ENCODE results near the gene GCHFR. TPM values are rescaled to one million over a fixed set of nuclear protein-coding genes. Genes with fewer than 3 reads are reported as not detected.
A peak's percentile ranks its signal among the peaks of the same experiment; 100 is the strongest.

GCHFR gene
- total and polyA plus RNA-seq, 10 of the 15 experiments (the other 5 are each of a cell fraction or from before 2014, with no cell fraction given): 10.5 to 94.0 (median 35.3) TPM

DNA sequence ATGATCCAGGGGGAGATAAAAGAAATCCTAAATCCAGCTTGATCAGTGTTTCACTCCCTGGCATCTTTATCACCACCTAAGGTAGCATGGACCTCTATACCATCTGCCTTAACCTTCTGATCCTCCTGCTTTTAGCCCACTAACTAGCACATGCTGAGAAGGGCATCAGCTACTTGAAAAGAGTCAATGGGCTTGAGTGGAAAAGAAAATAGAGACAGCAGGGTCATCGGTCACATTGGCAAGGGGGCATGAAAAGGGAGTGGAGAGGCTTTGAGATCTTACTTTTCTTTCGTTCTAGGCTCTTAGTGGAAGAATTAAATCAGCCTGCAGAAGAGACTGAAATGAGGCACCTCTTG lies 42.8 kb downstream of the GCHFR start (continued):
- no peak for TF ChIP-seq SMARCA5 (IDR thresholded peaks at IDR 0.05)

GRCh38 chr15:40807028-40807887 lies 43.4 kb downstream of the GCHFR start, which contains the start of the genes DNAJC17 and ZFYVE19:
Gene DNAJC17, minus strand, starts transcription at chr15:40807473. Its CDS starts 27 bp downstream, at chr15:40807446.
Gene ZFYVE19, plus strand, starts transcription at chr15:40807089. Its CDS starts 501 bp downstream, at chr15:40807590.
- in situ Hi-C loops (cut with MboI) (no loop called here), intact Hi-C loops (cut with micrococcal nuclease; ENCODE audit: unreplicated experiment) (loop anchor here (5.0 kb wide), 1 partner anchor 40 kb away; no protein-coding TSS in a partner anchor)
- Histone ChIP-seq H3K36me3 (ENCODE audit: control insufficient read depth in 2 of 2, insufficient read depth in 2 of 2, low read length in 1 of 2) (peaks cover 0 to 3% of the 10 kb centered on the region in 2 experiments; a peak in 2 of 4 replicates), H3K4me2 (ENCODE audit: control insufficient read depth, insufficient read depth) (peak within 1 kb of the TSS; percentile 100), H3K4me3 (peak within 1 kb of the TSS; percentile 79), H3K27ac (ENCODE audit: control insufficient read depth, insufficient read depth) (peak within 1 kb of the TSS; percentile 98), H3K27me3 (replicated peaks in 1 of 2; ENCODE audit: control insufficient read depth in 2 of 2, insufficient read depth in 2 of 2, low read length in 1 of 2) (no peaks in the 10 kb centered on the region), H3K9me3 (replicated peaks; ENCODE audit: control insufficient read depth, insufficient read depth, low read length) (no peaks in the 10 kb centered on the region), H3K4me1 (ENCODE audit: control insufficient read depth, insufficient read depth, low read length) (peaks cover 15% of the 10 kb centered on the region; the same call in 1 of the 2 replicates), H3K9ac (ENCODE audit: control insufficient read depth, insufficient read depth, low read length) (peak within 1 kb of the TSS; percentile 94), H4K20me1 (ENCODE audit: control insufficient read depth, insufficient read depth) (no peaks in the 10 kb centered on the region), H2AFZ (ENCODE audit: control insufficient read depth, low read depth, low read length) (peak within 1 kb of the TSS; percentile 100), H3K79me2 (ENCODE audit: control insufficient read depth, insufficient read depth, low read length) (peaks cover 22% of the 10 kb centered on the region)
- SMC1A ChIA-PET (ENCODE audit: uncharacterized antibody, unreplicated experiment): interaction anchor here (0.7 to 2.1 kb wide), 7 partner anchors 40 to 113 kb away, joined by 3 to 6 read pairs (median 4); no protein-coding TSS in a partner anchor
- ATAC-seq (peak; percentile 97), FAIRE-seq (peak; percentile 61), DNase-seq (ENCODE audit: low read depth, low spot score) (peak; percentile 93)
- POLR2A ChIA-PET: interaction anchor here (0.8 to 2.3 kb wide), 10 partner anchors 13 to 242 kb away, joined by 3 to 10 read pairs (median 4); partner anchors contain the start of genes CCDC32, RAD51, RHOV and VPS18
- no TSS peak for BruUV-seq (replicated peaks)
- CTCF ChIA-PET: interaction anchor here (0.6 to 3.7 kb wide), 6 partner anchors 14 to 709 kb away, joined by 3 to 19 read pairs (median 6); no protein-coding TSS in a partner anchor
- RAD21 ChIA-PET (ENCODE audit: unreplicated experiment): interaction anchor here (0.8 to 3.3 kb wide), 11 partner anchors 21 to 87 kb away, joined by 3 to 19 read pairs (median 4); partner anchors contain the start of genes PPP1R14D, RHOV, SPINT1 and VPS18
- WGBS (ENCODE audit: insufficient coverage, insufficient replicate concordance, low lambda C conversion rate, missing lambda C conversion rate): 1% methylated on average over 63 of the region's 64 CpGs
- TF ChIP-seq SUZ12 (IDR thresholded peaks at IDR 0.05; ENCODE audit: unreplicated experiment): no peak
- 0 out of 2 replicates have a peak, but pooled peaks have one; percentile 23 for TF ChIP-seq NR2F1 (conservative IDR thresholded peaks at IDR 0.05)
- TF ChIP-seq ZNF217 (IDR thresholded peaks at IDR 0.05): no peak
- peak; percentile 100 for TF ChIP-seq PAX5 (IDR thresholded peaks at IDR 0.05; ENCODE audit: borderline replicate concordance, low read depth, low read length)
- no peak for TF ChIP-seq SUPT20H (IDR thresholded peaks at IDR 0.05; ENCODE audit: borderline replicate concordance, control insufficient read depth, low read depth, low read length)
- TF ChIP-seq NBN (IDR thresholded peaks at IDR 0.05): peak; percentile 69; the same call in 1 of the 2 replicates
- no peak for TF ChIP-seq ZNF384 (IDR thresholded peaks at IDR 0.05; ENCODE audit: borderline replicate concordance, low read depth, low read length)
- TF ChIP-seq CREM (IDR thresholded peaks at IDR 0.05; ENCODE audit: low read depth): peak; percentile 87; the same call in 1 of the 2 replicates
- TF ChIP-seq, protein P1, sequence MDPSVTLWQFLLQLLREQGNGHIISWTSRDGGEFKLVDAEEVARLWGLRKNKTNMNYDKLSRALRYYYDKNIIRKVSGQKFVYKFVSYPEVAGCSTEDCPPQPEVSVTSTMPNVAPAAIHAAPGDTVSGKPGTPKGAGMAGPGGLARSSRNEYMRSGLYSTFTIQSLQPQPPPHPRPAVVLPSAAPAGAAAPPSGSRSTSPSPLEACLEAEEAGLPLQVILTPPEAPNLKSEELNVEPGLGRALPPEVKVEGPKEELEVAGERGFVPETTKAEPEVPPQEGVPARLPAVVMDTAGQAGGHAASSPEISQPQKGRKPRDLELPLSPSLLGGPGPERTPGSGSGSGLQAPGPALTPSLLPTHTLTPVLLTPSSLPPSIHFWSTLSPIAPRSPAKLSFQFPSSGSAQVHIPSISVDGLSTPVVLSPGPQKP (IDR thresholded peaks at IDR 0.05; ENCODE audit: low read depth, low read length): peak; percentile 14; the same call in 1 of the 2 replicates
- TF ChIP-seq RFX5 (IDR thresholded peaks at IDR 0.05; ENCODE audit: low read depth, low read length): no peak; the same call in 1 of the 2 replicates
- TF ChIP-seq, protein P2, sequence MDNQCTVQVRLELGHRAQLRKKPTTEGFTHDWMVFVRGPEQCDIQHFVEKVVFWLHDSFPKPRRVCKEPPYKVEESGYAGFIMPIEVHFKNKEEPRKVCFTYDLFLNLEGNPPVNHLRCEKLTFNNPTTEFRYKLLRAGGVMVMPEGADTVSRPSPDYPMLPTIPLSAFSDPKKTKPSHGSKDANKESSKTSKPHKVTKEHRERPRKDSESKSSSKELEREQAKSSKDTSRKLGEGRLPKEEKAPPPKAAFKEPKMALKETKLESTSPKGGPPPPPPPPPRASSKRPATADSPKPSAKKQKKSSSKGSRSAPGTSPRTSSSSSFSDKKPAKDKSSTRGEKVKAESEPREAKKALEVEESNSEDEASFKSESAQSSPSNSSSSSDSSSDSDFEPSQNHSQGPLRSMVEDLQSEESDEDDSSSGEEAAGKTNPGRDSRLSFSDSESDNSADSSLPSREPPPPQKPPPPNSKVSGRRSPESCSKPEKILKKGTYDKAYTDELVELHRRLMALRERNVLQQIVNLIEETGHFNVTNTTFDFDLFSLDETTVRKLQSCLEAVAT (IDR thresholded peaks at IDR 0.05): 0 out of 2 replicates have a peak, but pooled peaks have one; percentile 44
- peak; percentile 44 to 82; a peak in 2 of 3 replicates for TF ChIP-seq EGR1 (IDR thresholded peaks at IDR 0.05; ENCODE audit: borderline replicate concordance in 1 of 2, low read depth in 2 of 2, low read length in 2 of 2)
- no peak for TF ChIP-seq RBBP5 (conservative IDR thresholded peaks at IDR 0.05)
- no peak; the same call in 1 of the 2 replicates for TF ChIP-seq ATF7 (IDR thresholded peaks at IDR 0.05; ENCODE audit: low read depth)
- TF ChIP-seq GATAD2B (conservative IDR thresholded peaks at IDR 0.05; ENCODE audit: low read depth): peak; percentile 57; the same call in 1 of the 2 replicates
- TF ChIP-seq NFIC (IDR thresholded peaks at IDR 0.05; ENCODE audit: low read depth, low read length): no peak
- TF ChIP-seq POLR2A (IDR thresholded peaks at IDR 0.05; ENCODE audit: low read depth, low read length): peak; percentile 90
- TF ChIP-seq, protein P3, sequence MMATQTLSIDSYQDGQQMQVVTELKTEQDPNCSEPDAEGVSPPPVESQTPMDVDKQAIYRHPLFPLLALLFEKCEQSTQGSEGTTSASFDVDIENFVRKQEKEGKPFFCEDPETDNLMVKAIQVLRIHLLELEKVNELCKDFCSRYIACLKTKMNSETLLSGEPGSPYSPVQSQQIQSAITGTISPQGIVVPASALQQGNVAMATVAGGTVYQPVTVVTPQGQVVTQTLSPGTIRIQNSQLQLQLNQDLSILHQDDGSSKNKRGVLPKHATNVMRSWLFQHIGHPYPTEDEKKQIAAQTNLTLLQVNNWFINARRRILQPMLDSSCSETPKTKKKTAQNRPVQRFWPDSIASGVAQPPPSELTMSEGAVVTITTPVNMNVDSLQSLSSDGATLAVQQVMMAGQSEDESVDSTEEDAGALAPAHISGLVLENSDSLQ (IDR thresholded peaks at IDR 0.05): peak; percentile 60
